MG63 (cell line): ENCODE measurements around the gene OR2G3. TPM values are rescaled to one million over a fixed set of nuclear protein-coding genes. Genes with fewer than 3 reads are reported as not detected.
A peak's percentile ranks its signal among the peaks of the same experiment; 100 is the strongest.

ENCODE experiments used
- DNase-seq: peaks from one replicate; pipeline ENCODE4 v3.0.0-alpha.2; 2020
- H3K27me3 ChIP-seq: fragments of 250-450 bp; sonication (Bioruptor Pico); 2 replicates; pipeline ENCODE4 v1.5.1; 2020; ENCODE audit warnings: mild to moderate bottlenecking, moderate library complexity
- H3K36me3 ChIP-seq: fragments of 250-450 bp; sonication (Bioruptor Pico); 2 replicates; pipeline ENCODE4 v1.5.1; 2020; ENCODE audit warnings: mild to moderate bottlenecking, moderate library complexity
- H3K4me3 ChIP-seq: fragments of 250-450 bp; sonication (Bioruptor Pico); 2 replicates; pipeline ENCODE4 v1.5.1; 2020; ENCODE audit warnings: mild to moderate bottlenecking, moderate library complexity
- H3K9me3 ChIP-seq: fragments of 250-450 bp; sonication (Bioruptor Pico); 2 replicates; pipeline ENCODE4 v1.5.1; 2020; ENCODE audit warnings: mild to moderate bottlenecking, moderate library complexity
- total RNA-seq: library from RNA; depleted of rRNA; stranded (reverse); fragments of >200 nt; shearing (Covaris generic); gene quantifications from 2 replicates; pipeline ENCODE4 v1.2.3, GENCODE V29; 2014; ENCODE audit warnings: low replicate concordance; rRNA removed

Gene OR2G3
- not detected in 2 replicates for total RNA-seq

GRCh38 chr1:247605286-247605685 lies at the start of gene OR2G3:
Gene OR2G3 (plus strand): TSS chr1:247605586. CDS start chr1:247605586, 0 bp downstream.
- H3K9me3 ChIP-seq = no peaks in the 10 kb centered on the region
- H3K27me3 ChIP-seq = no peaks in the 10 kb centered on the region
- no peaks in the 10 kb centered on the region for H3K36me3 ChIP-seq
- no peak for DNase-seq
- H3K4me3 ChIP-seq = no peak within 1 kb of the TSS

DNA sequence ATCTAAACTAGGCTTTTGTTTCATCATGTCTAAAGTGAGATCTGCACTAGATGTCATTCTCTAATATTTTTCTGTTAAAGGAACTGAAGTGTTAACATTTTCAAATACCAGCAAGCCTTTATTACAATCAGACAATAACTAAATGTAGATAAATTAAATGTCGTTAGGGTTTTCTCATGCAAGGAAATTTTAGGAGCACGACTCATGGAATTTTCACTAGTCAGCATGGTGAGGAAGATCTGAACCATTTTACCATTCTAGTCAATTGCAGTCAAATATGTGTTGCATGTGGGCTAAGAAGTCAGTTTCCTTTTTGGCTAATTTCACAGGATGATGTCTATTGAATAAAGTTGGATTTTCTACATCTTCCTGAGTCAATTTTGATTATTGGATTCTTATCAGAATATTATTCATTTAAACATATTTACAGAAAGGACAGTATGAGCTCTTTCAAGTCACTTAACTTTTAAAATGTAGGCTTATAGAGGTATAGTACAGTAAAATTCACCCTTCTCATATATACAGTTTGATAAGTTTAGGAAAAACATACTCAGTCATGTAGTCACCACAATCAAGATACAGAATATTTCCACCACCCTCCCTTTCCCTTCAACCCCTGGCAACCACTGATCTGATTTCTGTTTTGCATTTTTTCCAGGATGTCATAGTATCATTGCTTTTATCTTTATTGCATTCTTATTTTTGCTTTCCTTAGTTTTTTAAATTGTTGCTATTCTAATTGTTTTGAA lies 47.3 kb upstream of the OR2G3 start:
- no peak for DNase-seq
- H3K27me3 ChIP-seq = no peaks in the 10 kb centered on the region
- no peaks in the 10 kb centered on the region for H3K36me3 ChIP-seq
- H3K4me3 ChIP-seq = no peak overlapping the region
- no peaks in the 10 kb centered on the region for H3K9me3 ChIP-seq

DNA sequence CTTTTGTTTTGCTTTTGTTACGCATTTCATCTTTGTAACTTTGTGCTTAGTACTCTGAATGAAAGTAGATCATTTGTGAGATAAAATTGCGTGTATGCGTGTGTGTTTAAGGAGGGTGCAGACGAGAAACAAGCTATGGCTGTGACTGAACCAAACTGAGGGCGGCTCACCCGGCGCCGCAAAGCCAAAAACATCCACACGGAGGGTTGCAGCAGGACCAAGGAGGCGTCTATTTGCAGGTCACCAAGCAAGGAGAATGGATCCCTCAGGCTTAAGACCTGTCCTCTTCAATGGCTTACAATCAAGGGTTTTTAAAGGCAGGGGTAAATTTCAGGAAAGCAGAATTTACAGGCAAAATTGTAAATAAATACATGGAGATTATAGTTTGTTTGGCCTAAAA lies 43.7 kb upstream of the OR2G3 start:
- no peaks in the 10 kb centered on the region for H3K36me3 ChIP-seq
- no peaks in the 10 kb centered on the region for H3K27me3 ChIP-seq
- no peak overlapping the region for H3K4me3 ChIP-seq
- H3K9me3 ChIP-seq = no peaks in the 10 kb centered on the region
- DNase-seq = no peak

- no peaks in the 10 kb centered on the region for H3K9me3 ChIP-seq
- no peak overlapping the region for H3K4me3 ChIP-seq
- DNase-seq = no peak
- H3K27me3 ChIP-seq = no peaks in the 10 kb centered on the region
- no peaks in the 10 kb centered on the region for H3K36me3 ChIP-seq
Measured at GRCh38 chr1:247562198-247562597, 43.2 kb upstream of the OR2G3 start.

DNA sequence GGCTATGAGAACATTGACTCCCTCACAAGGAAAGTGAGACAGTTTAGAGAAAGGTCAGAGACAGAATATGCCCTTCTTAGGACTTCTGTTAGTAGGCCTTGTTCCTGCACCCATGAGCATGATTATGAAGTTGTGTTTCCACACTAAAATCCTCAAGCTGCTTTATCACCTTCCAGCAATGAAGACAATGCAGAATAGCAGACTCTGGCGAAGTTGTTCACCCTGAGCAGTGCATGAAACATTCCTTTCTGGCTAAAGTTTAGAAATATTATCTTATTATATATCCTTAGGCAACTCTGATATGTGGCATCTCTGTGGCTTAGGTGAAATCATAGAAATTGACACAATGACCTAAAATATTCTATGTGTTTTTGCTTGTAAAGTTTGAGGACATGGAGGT lies 31.1 kb upstream of the OR2G3 start:
- Histone ChIP-seq H3K27me3 (no peaks in the 10 kb centered on the region), H3K4me3 (no peak overlapping the region), H3K36me3 (no peaks in the 10 kb centered on the region), H3K9me3 (no peaks in the 10 kb centered on the region)
- DNase-seq = no peak

- no peak for DNase-seq
- H3K27me3 ChIP-seq = no peaks in the 10 kb centered on the region
Measured at GRCh38 chr1:247574664-247575063, 30.7 kb upstream of the OR2G3 start.

DNA sequence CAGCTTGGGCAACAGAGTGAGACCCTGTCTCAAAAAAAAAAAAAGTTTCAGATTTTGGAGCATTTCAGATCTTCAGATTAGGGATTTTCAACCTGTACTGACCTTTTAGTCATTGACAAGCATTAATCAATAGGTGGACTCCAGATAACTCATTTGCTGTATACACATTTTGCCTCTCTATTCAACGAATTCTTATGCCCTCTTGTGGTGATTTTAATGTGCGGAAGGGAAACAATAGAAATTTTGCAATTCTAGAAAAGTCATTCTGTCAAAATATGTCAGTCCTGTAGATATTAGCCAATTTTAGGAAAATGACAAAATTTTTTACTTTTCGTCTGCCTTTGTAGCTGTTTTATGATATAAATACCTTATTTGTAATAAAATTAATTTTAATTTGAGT lies 28.9 kb upstream of the OR2G3 start:
- Histone ChIP-seq H3K9me3 (no peaks in the 10 kb centered on the region), H3K27me3 (no peaks in the 10 kb centered on the region), H3K36me3 (no peaks in the 10 kb centered on the region), H3K4me3 (no peak overlapping the region)
- DNase-seq = no peak

More at GRCh38 chr1:247574664-247575063, 30.7 kb upstream of the OR2G3 start:
- H3K36me3 ChIP-seq = no peaks in the 10 kb centered on the region
- no peaks in the 10 kb centered on the region for H3K9me3 ChIP-seq
- no peak overlapping the region for H3K4me3 ChIP-seq

GRCh38 chr1:247578946-247579460 lies 26.4 kb upstream of the OR2G3 start:
- Histone ChIP-seq H3K9me3 (no peaks in the 10 kb centered on the region), H3K36me3 (no peaks in the 10 kb centered on the region), H3K27me3 (no peaks in the 10 kb centered on the region), H3K4me3 (no peak overlapping the region)
- DNase-seq = no peak

DNA sequence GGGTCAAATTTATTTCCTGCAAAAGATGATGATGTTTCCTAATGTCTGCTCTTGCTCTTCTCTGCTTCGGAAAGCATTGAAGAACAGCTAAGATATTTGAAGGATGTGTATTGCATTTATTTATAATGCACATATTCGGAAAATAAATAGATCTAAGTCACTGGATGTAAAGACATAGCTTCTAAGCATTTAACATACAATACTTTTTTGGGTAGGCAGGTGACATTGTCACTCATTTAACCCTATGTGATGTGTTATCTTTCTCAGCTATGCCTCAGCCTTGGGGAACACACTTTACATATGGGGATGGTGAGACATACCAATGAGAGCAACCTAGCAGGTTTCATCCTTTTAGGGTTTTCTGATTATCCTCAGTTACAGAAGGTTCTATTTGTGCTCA lies 17.3 kb upstream of the OR2G3 start, which contains the start of gene OR2G2:
TSS of gene OR2G2 (plus strand) at position 301 of the 400 bp plus-strand sequence. CDS start at position 301, 0 bp downstream.
- no peaks in the 10 kb centered on the region for H3K9me3 ChIP-seq
- no peak within 1 kb of the TSS for H3K4me3 ChIP-seq
- no peaks in the 10 kb centered on the region for H3K27me3 ChIP-seq
- no peak for DNase-seq
- H3K36me3 ChIP-seq = no peaks in the 10 kb centered on the region

- Histone ChIP-seq H3K27me3 (no peaks in the 10 kb centered on the region), H3K36me3 (no peaks in the 10 kb centered on the region), H3K9me3 (no peaks in the 10 kb centered on the region), H3K4me3 (no peak overlapping the region)
- no peak for DNase-seq
Measured at GRCh38 chr1:247613405-247613804, 8.0 kb downstream of the OR2G3 start.

DNA sequence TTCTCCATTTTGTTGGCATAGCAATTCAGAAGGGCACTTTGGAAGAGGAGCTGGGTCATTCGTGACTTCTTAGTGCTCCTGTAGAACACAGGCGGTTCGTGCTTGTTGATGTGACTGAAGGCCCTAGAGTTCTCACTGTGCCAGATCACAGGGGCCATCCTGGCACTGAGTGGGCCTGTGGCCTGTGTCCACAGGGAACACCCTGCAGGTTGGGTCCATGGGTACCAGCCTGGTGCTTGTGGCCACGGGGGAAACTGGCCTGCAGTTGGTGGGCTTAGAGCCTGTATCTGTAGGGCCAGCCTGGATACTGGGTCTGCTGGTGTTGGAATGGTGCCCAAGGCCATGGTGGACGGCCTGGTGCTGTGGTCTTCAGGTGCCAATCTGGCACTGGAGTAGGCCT lies 9.2 kb downstream of the OR2G3 start:
- H3K27me3 ChIP-seq = no peaks in the 10 kb centered on the region
- no peaks in the 10 kb centered on the region for H3K36me3 ChIP-seq
- H3K4me3 ChIP-seq = no peak overlapping the region
- no peaks in the 10 kb centered on the region for H3K9me3 ChIP-seq
- no peak for DNase-seq

DNA sequence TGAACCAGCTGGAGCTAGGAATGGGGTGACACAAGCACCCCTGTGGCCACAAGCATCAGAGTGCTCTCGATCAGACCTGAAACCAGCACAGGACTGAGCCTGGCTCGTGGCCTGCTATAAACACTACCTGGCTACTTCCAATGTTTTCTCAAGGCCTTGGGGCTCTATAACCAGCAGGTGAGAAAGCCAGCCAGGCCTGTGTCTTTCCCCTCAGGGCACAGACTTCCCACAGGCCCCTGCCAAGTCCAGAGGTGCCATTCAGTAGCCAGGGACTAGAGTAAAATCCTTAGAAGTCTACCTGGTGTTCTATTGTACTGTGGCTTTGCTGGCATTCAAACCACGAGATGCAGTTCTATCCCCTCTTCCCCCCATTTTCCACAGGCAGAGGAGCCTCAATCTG lies 22.6 kb downstream of the OR2G3 start:
- H3K27me3 ChIP-seq = no peaks in the 10 kb centered on the region
- no peaks in the 10 kb centered on the region; the same call in 1 of the 2 replicates for H3K9me3 ChIP-seq
- H3K36me3 ChIP-seq = no peaks in the 10 kb centered on the region
- no peak overlapping the region for H3K4me3 ChIP-seq
- DNase-seq = no peak

DNA sequence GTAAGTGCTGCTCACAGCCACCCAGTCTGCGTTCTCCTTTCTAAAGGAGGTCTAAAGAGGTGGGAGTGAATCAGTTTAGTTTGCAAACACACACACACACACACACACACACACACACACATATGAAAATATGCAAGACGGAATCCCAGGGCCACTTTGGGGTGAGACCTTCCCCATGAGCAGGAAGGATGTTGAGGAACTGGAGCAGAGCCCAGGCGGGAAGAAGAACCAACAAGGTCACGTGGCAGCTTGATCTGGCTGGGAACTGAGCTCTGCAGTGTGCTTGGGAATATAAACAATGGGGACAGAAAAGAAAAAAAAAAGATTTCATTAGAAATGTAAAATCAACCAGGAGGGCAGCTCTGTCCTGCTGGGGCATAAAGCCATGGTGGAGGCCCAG lies 32.6 kb downstream of the OR2G3 start:
- no peaks in the 10 kb centered on the region for H3K36me3 ChIP-seq
- no peak for DNase-seq

GRCh38 chr1:247638781-247639180 lies 33.4 kb downstream of the OR2G3 start:
- DNase-seq = no peak
- Histone ChIP-seq H3K36me3 (no peaks in the 10 kb centered on the region), H3K27me3 (no peaks in the 10 kb centered on the region), H3K9me3 (no peaks in the 10 kb centered on the region; the same call in 1 of the 2 replicates), H3K4me3 (no peak overlapping the region)

More for the DNA sequence above, 32.6 kb downstream of the OR2G3 start:
- no peaks in the 10 kb centered on the region; the same call in 1 of the 2 replicates for H3K9me3 ChIP-seq
- no peaks in the 10 kb centered on the region for H3K27me3 ChIP-seq
- no peak overlapping the region for H3K4me3 ChIP-seq

- no peaks in the 10 kb centered on the region for H3K27me3 ChIP-seq
- DNase-seq = peak; percentile 40
- no peak overlapping the region for H3K4me3 ChIP-seq
- no peaks in the 10 kb centered on the region; the same call in 1 of the 2 replicates for H3K9me3 ChIP-seq
- no peaks in the 10 kb centered on the region for H3K36me3 ChIP-seq
Measured at GRCh38 chr1:247639381-247639981, 34.1 kb downstream of the OR2G3 start.

GRCh38 chr1:247642742-247643141 lies 37.4 kb downstream of the OR2G3 start:
- H3K27me3 ChIP-seq = no peaks in the 10 kb centered on the region
- H3K4me3 ChIP-seq = no peak overlapping the region
- DNase-seq = no peak
- H3K9me3 ChIP-seq = no peaks in the 10 kb centered on the region; the same call in 1 of the 2 replicates
- H3K36me3 ChIP-seq = no peaks in the 10 kb centered on the region

DNA sequence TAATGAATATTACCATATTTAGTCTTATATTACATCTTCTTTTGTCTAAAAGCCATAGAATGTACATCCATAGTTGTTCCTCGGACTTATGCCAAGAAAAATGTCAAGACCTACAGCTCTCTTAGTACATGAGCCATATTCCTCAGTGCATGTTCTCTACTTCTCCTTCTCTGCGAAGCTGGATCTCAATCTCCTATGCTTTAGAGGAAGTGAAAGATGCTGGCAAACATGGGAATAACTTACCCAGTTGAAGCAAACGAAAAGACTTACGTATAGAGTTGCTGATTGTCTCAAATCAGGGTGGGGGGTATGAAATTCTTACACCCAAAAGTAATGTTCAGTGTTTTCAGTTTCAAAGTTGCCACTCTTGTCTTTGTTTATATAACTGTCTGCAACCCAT lies 41.5 kb downstream of the OR2G3 start:
- H3K4me3 ChIP-seq = no peak overlapping the region
- no peaks in the 10 kb centered on the region for H3K27me3 ChIP-seq
- H3K9me3 ChIP-seq = no peaks in the 10 kb centered on the region
- H3K36me3 ChIP-seq = no peaks in the 10 kb centered on the region
- DNase-seq = no peak
